ENCODE data around the gene HVCN1. TPM values are rescaled to one million over a fixed set of nuclear protein-coding genes. Genes with fewer than 3 reads are reported as not detected.
A peak's percentile ranks its signal among the peaks of the same experiment; 100 is the strongest.
"Not testable (repeated sequence)": the region's sequence is repeated elsewhere in the genome, so short reads cannot be mapped to it uniquely, and the experiment has no call there.

HVCN1 gene
- total RNA-seq, 1 donor from 2014 or later, result 29.2 TPM

- TF ChIP-seq, protein P1, sequence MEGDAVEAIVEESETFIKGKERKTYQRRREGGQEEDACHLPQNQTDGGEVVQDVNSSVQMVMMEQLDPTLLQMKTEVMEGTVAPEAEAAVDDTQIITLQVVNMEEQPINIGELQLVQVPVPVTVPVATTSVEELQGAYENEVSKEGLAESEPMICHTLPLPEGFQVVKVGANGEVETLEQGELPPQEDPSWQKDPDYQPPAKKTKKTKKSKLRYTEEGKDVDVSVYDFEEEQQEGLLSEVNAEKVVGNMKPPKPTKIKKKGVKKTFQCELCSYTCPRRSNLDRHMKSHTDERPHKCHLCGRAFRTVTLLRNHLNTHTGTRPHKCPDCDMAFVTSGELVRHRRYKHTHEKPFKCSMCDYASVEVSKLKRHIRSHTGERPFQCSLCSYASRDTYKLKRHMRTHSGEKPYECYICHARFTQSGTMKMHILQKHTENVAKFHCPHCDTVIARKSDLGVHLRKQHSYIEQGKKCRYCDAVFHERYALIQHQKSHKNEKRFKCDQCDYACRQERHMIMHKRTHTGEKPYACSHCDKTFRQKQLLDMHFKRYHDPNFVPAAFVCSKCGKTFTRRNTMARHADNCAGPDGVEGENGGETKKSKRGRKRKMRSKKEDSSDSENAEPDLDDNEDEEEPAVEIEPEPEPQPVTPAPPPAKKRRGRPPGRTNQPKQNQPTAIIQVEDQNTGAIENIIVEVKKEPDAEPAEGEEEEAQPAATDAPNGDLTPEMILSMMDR (IDR thresholded peaks at IDR 0.05), result no peak
- DNase-seq, result no peak
- Histone ChIP-seq H3K27ac (no peak overlapping the region), H3K27me3 (ENCODE audit: low read depth) (no peaks in the 10 kb centered on the region), H3K9me3 (no peaks in the 10 kb centered on the region), H3K4me3 (no peak overlapping the region), H3K36me3 (peaks cover 7% of the 10 kb centered on the region), H3K4me1 (no peaks in the 10 kb centered on the region)
- ATAC-seq, result no peak
- intact Hi-C loops (cut with DNase I), result no loop called here
Observed at GRCh38 chr12:110657747-110658146, 31.2 kb downstream of the HVCN1 start.

DNA sequence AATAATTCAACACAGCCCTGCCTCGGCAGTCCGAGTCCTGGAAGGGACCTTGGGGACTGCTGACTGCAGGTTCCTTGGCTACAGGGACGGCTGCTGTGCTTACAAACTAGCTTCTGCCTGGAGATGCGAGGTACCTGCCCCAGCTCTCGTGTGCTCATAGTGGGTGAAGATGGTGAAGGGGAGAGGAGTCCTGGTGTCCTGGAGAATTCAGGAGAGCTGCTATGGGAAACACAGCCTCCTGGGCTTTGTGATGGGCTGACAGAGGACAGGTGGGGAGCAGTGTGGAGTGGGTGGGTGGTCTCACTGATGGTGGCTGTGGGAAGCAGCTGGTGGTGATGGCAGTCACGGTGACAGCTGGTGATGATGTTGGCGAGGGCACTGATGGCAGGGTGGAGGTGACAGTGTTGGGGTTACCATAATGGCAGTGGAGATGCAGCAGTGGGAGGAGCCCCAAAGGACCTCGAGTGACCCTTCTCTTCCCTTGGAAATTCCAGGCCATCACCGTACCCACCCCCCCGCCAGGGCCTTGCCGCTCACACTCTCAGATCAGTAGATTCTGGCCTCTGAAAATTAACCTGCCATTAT is 32.8 kb downstream of the HVCN1 start:
- Histone ChIP-seq H3K9me3 (no peaks in the 10 kb centered on the region), H3K27ac (no peak overlapping the region), H3K4me3 (no peak overlapping the region), H3K27me3 (ENCODE audit: low read depth) (no peaks in the 10 kb centered on the region), H3K4me1 (no peaks in the 10 kb centered on the region), H3K36me3 (peaks cover 14% of the 10 kb centered on the region)
- no peak for ATAC-seq
- DNase-seq, result no peak
- intact Hi-C loops (cut with DNase I), result no loop called here
- TF ChIP-seq, protein P1 (IDR thresholded peaks at IDR 0.05), result no peak

DNA sequence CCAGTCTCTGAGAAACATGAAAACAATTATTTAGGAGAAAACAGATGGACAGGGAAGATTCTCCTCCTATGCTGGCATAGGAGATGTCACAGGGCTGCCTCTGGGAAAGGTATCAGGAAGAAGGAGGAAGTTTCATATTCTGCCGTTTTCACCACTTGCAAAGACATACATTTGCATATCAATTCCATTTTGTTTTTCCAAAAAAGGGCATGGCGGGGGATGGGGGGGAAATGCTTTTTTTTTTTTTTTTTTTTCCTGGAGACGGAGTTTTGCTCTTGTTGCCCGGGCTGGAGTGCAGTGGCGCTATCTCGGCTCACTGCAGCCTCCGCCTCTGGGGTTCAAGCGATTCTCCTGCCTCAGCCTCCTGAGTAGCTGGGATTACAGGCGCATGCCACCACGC is 34.7 kb downstream of the HVCN1 start:
- DNase-seq; H3K4me1 ChIP-seq; H3K27ac ChIP-seq; ATAC-seq; H3K9me3 ChIP-seq; H3K4me3 ChIP-seq; H3K27me3 ChIP-seq (ENCODE audit: low read depth); intact Hi-C loops (cut with DNase I): not testable (repeated sequence)
- H3K36me3 ChIP-seq, result peaks cover 32% of the 10 kb centered on the region

GRCh38 chr12:110649341-110649847 is 39.5 kb downstream of the HVCN1 start:
- intact Hi-C loops (cut with DNase I), result no loop called here
- TF ChIP-seq, protein P1 (IDR thresholded peaks at IDR 0.05), result no peak
- Histone ChIP-seq H3K4me3 (no peak overlapping the region), H3K4me1 (no peaks in the 10 kb centered on the region), H3K36me3 (peaks cover 58% of the 10 kb centered on the region), H3K9me3 (no peaks in the 10 kb centered on the region), H3K27ac (no peak overlapping the region), H3K27me3 (ENCODE audit: low read depth) (no peaks in the 10 kb centered on the region)
- DNase-seq, result no peak
- no peak for ATAC-seq

DNA sequence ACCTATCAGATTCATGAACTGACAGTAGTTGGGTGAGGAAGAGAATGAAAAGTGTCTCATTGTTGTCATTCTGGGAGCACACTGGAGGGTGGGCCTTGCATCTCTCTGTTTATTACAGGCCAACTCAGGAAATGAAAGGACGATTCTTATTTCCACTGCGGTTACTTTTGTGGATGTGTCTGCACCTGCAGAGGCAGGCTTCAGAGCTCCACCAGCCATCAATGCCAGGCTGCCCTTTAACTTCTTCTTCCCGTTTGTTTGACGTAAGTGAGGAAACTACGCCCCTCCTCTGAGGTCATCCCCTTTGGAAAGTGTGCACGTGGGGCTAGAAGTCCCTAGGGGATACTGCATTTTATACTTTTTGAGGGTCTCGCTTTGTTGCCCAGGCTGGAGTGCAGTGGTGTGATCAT is 41.3 kb downstream of the HVCN1 start:
- Histone ChIP-seq H3K27ac (no peak overlapping the region), H3K4me3 (no peak overlapping the region), H3K4me1 (no peaks in the 10 kb centered on the region), H3K36me3 (peaks cover 59% of the 10 kb centered on the region), H3K27me3 (ENCODE audit: low read depth) (no peaks in the 10 kb centered on the region), H3K9me3 (no peaks in the 10 kb centered on the region)
- no peak for DNase-seq
- TF ChIP-seq, protein P1 (IDR thresholded peaks at IDR 0.05), result no peak
- peak in 1 of 2 donors; percentile 26 for ATAC-seq
- intact Hi-C loops (cut with DNase I), result no loop called here

DNA sequence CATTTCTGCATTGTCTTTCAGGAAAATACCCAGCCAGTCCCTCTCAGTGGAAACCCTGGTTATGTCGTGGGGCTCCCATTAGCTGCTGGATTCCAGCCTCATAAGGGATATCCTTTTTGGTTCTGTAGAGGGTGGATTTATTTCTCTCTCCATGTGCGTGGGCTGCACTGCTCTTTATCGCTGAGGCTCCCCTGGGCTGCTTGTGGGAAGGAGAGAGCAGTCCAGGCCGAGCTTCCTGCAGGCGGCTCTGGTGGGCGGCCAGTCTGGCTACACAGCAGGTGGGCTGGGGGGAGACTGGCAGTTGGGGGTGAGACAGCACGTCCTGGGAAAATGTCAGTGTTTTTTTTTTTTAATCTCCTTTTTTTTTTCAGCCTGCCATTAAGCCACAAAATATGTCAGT is 47.4 kb downstream of the HVCN1 start:
- Histone ChIP-seq H3K36me3 (peaks cover 26% of the 10 kb centered on the region), H3K9me3 (no peaks in the 10 kb centered on the region), H3K27me3 (ENCODE audit: low read depth) (no peaks in the 10 kb centered on the region), H3K27ac (no peak overlapping the region), H3K4me1 (no peaks in the 10 kb centered on the region), H3K4me3 (no peak overlapping the region)
- ATAC-seq, result no peak
- DNase-seq, result no peak
- intact Hi-C loops (cut with DNase I), result no loop called here
- TF ChIP-seq, protein P1 (IDR thresholded peaks at IDR 0.05), result no peak
